KOPT-K1 (cell line): ENCODE data around the gene CADPS.

Experiments used
- H3K27ac ChIP-seq: fragments of 200-600 bp; sonication (generic); 2 replicates; pipeline ENCODE4 v1.5.1; 2016; ENCODE audit warnings: antibody characterized with exemption, mild to moderate bottlenecking, low read depth, low read length; ENCODE audit not compliant: poor library complexity, severe bottlenecking
- H3K36me3 ChIP-seq: fragments of 200-600 bp; sonication (generic); 2 replicates; pipeline ENCODE4 v1.5.1; 2017; ENCODE audit warnings: antibody characterized with exemption, mild to moderate bottlenecking, low read length, moderate library complexity; ENCODE audit not compliant: insufficient read depth
- H3K9me3 ChIP-seq: fragments of 200-600 bp; sonication (generic); 2 replicates; pipeline ENCODE4 v1.5.1; 2017; ENCODE audit warnings: antibody characterized with exemption, low read length, mild to moderate bottlenecking; ENCODE audit not compliant: insufficient read depth, poor library complexity, severe bottlenecking

Gene CADPS

GRCh38 chr3:62607287-62608029 lies 267.8 kb downstream of the CADPS start:
- H3K27ac ChIP-seq = no peak overlapping the region
- no peaks in the 10 kb centered on the region for H3K9me3 ChIP-seq
- H3K36me3 ChIP-seq = no peaks in the 10 kb centered on the region

GRCh38 chr3:62605413-62606068 lies 269.7 kb downstream of the CADPS start:
- no peak overlapping the region for H3K27ac ChIP-seq
- H3K9me3 ChIP-seq = no peaks in the 10 kb centered on the region
- H3K36me3 ChIP-seq = no peaks in the 10 kb centered on the region

GRCh38 chr3:62604751-62605351 lies 270.4 kb downstream of the CADPS start:
- no peaks in the 10 kb centered on the region for H3K36me3 ChIP-seq
- H3K9me3 ChIP-seq = no peaks in the 10 kb centered on the region
- H3K27ac ChIP-seq = no peak overlapping the region

GRCh38 chr3:62604298-62604697 lies 270.9 kb downstream of the CADPS start:
- Histone ChIP-seq H3K27ac (no peak overlapping the region), H3K36me3 (no peaks in the 10 kb centered on the region), H3K9me3 (no peaks in the 10 kb centered on the region)

- Histone ChIP-seq H3K27ac (no peak overlapping the region), H3K36me3 (no peaks in the 10 kb centered on the region), H3K9me3 (no peaks in the 10 kb centered on the region)
Observed at GRCh38 chr3:62602987-62603386, 272.2 kb downstream of the CADPS start.

GRCh38 chr3:62602129-62602770 lies 273.0 kb downstream of the CADPS start:
- no peaks in the 10 kb centered on the region for H3K9me3 ChIP-seq
- no peaks in the 10 kb centered on the region for H3K36me3 ChIP-seq
- H3K27ac ChIP-seq = no peak overlapping the region

GRCh38 chr3:62601238-62602070 lies 273.8 kb downstream of the CADPS start:
- H3K36me3 ChIP-seq = no peaks in the 10 kb centered on the region
- no peaks in the 10 kb centered on the region for H3K9me3 ChIP-seq
- no peak overlapping the region for H3K27ac ChIP-seq

GRCh38 chr3:62600033-62600432 lies 275.2 kb downstream of the CADPS start:
- Histone ChIP-seq H3K36me3 (no peaks in the 10 kb centered on the region), H3K27ac (no peak overlapping the region), H3K9me3 (no peaks in the 10 kb centered on the region)

GRCh38 chr3:62597491-62597890 lies 277.7 kb downstream of the CADPS start:
- no peaks in the 10 kb centered on the region for H3K36me3 ChIP-seq
- no peaks in the 10 kb centered on the region for H3K9me3 ChIP-seq
- no peak overlapping the region for H3K27ac ChIP-seq

GRCh38 chr3:62592408-62592807 lies 282.8 kb downstream of the CADPS start:
- no peak overlapping the region for H3K27ac ChIP-seq
- H3K36me3 ChIP-seq = no peaks in the 10 kb centered on the region
- no peaks in the 10 kb centered on the region for H3K9me3 ChIP-seq

- H3K27ac ChIP-seq = no peak overlapping the region
- H3K9me3 ChIP-seq = no peaks in the 10 kb centered on the region
- H3K36me3 ChIP-seq = no peaks in the 10 kb centered on the region
Observed at GRCh38 chr3:62589078-62589477, 286.1 kb downstream of the CADPS start.

GRCh38 chr3:62587579-62588031 lies 287.6 kb downstream of the CADPS start:
- Histone ChIP-seq H3K36me3 (no peaks in the 10 kb centered on the region), H3K27ac (no peak overlapping the region), H3K9me3 (no peaks in the 10 kb centered on the region)

- Histone ChIP-seq H3K9me3 (no peaks in the 10 kb centered on the region), H3K36me3 (no peaks in the 10 kb centered on the region), H3K27ac (no peak overlapping the region)
Observed at GRCh38 chr3:62587169-62587568, 288.0 kb downstream of the CADPS start.

GRCh38 chr3:62586356-62586755 lies 288.9 kb downstream of the CADPS start:
- no peaks in the 10 kb centered on the region for H3K9me3 ChIP-seq
- H3K36me3 ChIP-seq = no peaks in the 10 kb centered on the region
- H3K27ac ChIP-seq = no peak overlapping the region
